ENCODE results near the gene PKD1L1. TPM values are rescaled to one million over a fixed set of nuclear protein-coding genes. Genes with fewer than 3 reads are reported as not detected.
"Not testable (repeated sequence)": the region's sequence is repeated elsewhere in the genome, so short reads cannot be mapped to it uniquely, and the experiment has no call there.

Gene PKD1L1
- total RNA-seq, 1 experiment from 2014 or later: 0.24 TPM

DNA sequence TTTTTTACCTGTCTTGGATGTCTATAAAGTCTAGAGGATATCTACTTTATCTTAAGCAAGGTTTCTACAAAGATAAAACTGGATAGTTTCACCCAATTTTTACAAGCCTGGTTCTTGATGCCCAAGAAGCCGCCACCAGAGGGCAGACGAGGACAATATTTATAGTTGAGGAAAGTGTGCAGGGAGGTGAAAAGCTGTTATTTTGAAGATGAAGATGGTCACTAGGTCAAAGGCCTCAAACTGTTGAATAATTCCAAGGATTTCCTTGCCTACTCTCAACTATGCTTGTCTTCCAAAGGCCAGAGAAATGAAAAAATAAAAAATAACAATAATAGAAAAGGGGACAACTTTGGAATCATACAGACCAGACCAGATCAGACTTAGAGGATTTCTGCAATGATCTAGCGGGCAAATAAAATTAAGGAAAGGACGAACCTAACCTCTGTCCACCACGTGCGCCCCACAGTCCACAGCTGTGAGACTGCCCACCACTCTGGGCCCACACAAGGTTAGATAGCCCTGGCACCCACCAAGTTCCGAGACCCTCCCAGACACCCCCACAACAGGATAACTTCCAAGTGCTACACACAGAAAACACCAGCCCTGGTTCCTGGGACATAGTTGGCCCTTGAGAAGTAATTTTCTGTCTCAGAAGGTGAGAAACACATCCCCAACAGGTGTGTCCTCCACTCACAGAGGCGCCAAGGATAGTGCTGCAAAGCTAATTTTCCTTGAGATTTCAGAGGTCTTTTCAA is 2.8 kb downstream of the PKD1L1 start:
- no peak overlapping the region for H3K27ac Mint-ChIP-seq (ENCODE audit: unreplicated experiment)
- DNase-seq: peak; percentile 85
- TF ChIP-seq, protein P1, sequence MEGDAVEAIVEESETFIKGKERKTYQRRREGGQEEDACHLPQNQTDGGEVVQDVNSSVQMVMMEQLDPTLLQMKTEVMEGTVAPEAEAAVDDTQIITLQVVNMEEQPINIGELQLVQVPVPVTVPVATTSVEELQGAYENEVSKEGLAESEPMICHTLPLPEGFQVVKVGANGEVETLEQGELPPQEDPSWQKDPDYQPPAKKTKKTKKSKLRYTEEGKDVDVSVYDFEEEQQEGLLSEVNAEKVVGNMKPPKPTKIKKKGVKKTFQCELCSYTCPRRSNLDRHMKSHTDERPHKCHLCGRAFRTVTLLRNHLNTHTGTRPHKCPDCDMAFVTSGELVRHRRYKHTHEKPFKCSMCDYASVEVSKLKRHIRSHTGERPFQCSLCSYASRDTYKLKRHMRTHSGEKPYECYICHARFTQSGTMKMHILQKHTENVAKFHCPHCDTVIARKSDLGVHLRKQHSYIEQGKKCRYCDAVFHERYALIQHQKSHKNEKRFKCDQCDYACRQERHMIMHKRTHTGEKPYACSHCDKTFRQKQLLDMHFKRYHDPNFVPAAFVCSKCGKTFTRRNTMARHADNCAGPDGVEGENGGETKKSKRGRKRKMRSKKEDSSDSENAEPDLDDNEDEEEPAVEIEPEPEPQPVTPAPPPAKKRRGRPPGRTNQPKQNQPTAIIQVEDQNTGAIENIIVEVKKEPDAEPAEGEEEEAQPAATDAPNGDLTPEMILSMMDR (IDR thresholded peaks at IDR 0.05; ENCODE audit: unreplicated experiment): peak; percentile 76
- H3K9me3 Mint-ChIP-seq (ENCODE audit: low read depth, unreplicated experiment): no peaks in the 10 kb centered on the region
- no peaks in the 10 kb centered on the region for H3K36me3 Mint-ChIP-seq (ENCODE audit: insufficient read depth, unreplicated experiment)
- no peak overlapping the region for H3K4me3 Mint-ChIP-seq (ENCODE audit: low read depth, unreplicated experiment)
- H3K27me3 Mint-ChIP-seq (ENCODE audit: unreplicated experiment): no peaks in the 10 kb centered on the region
- CTCF ChIA-PET: interaction anchor here (0.7 to 2.0 kb wide), 14 partner anchors 11 to 679 kb away, joined by 3 to 31 read pairs (median 4); no protein-coding TSS in a partner anchor
- intact Hi-C loops (cut with micrococcal nuclease; ENCODE audit: unreplicated experiment): loop anchor here (1.0 kb wide), 3 partner anchors 24 to 210 kb away; no protein-coding TSS in a partner anchor
- peaks cover 13% of the 10 kb centered on the region for H3K4me1 Mint-ChIP-seq (ENCODE audit: low read depth, unreplicated experiment)
- no TSS peak for BruUV-seq (replicated peaks)

DNA sequence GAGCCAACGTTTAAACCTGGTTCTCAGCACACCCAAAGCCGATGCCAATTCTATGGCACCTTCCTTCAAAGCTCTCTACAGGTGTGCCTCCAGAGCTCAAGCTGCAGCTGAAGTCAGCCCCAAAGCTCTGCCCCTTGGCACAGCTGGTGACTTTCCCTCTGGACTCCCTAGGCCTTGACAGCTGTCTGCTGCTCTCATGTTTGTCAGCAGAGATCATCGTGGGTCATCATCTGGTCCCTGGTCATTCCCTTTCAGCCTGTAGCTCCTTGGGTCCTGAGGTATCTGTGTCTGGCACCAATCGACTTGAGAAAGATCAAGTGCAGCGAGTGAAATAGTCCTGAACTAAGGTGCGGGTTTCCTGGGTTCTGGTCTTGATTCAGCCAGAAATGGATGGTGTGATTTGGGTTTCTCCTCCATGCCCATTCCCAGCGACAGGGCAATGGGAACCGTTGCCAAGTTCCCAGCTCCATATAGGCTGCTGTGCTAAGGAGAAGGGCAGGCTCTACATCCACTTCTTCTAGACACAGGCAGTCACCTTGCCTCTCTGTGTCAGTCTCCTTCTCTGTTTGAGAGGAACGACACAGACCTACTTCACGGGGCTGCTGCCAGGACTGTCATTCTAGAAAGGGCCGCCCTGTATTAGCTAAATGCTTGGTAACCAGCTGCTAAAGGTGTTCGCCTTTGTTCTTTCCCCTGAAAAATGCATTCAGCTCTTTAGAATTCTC is 3.6 kb downstream of the PKD1L1 start:
- no peak for DNase-seq
- intact Hi-C loops (cut with micrococcal nuclease; ENCODE audit: unreplicated experiment): loop anchor here (1.0 kb wide), 3 partner anchors 25 to 211 kb away; no protein-coding TSS in a partner anchor
- TF ChIP-seq, protein P1 (IDR thresholded peaks at IDR 0.05; ENCODE audit: unreplicated experiment): no peak
- CTCF ChIA-PET: interaction anchor here (0.7 to 2.0 kb wide), 15 partner anchors 9 to 678 kb away, joined by 3 to 31 read pairs (median 4); no protein-coding TSS in a partner anchor
- peaks cover 13% of the 10 kb centered on the region for H3K4me1 Mint-ChIP-seq (ENCODE audit: low read depth, unreplicated experiment)
- H3K27me3 Mint-ChIP-seq (ENCODE audit: unreplicated experiment): no peaks in the 10 kb centered on the region
- BruUV-seq (replicated peaks): no TSS peak
- no peaks in the 10 kb centered on the region for H3K9me3 Mint-ChIP-seq (ENCODE audit: low read depth, unreplicated experiment)
- H3K4me3 Mint-ChIP-seq (ENCODE audit: low read depth, unreplicated experiment): no peak overlapping the region
- no peak overlapping the region for H3K27ac Mint-ChIP-seq (ENCODE audit: unreplicated experiment)
- no peaks in the 10 kb centered on the region for H3K36me3 Mint-ChIP-seq (ENCODE audit: insufficient read depth, unreplicated experiment)

DNA sequence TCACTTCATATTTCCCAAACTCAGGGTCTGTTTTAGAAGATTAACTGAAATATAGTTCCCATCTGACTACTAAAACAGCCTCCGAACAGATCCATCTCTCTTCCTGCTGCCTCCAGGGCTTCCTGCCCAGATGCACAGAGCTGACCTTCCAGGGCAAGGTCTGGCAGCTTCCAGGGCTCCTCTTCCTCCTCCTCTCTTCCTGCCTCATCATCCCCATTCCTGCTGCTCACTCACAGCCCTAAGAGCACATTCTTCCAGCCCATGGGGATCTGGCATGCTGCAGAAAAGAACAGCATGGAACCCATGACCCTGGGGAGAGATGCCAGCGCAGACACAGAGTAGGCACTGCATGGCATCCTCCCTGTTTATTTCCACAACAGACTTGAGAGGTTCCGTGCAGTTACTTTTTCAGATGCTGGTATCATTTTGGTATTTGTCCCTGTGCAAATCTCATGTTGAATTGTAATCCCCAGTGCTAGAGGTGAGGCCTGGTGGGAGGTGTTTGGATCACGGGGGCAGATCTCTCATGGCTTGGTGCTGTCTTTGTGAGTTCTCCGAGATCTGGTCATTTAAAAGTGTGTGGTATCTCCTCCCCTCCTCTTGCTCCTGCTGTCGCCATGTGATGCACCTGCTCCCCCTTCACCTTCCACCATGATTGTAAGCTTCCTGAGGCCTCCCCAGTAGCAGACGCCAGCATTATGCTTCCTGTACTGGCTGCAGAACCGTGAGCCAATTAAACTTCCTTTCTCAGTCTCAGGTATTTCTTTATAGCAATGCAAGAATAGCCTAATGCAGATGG is 4.4 kb downstream of the PKD1L1 start:
- TF ChIP-seq, protein P1 (IDR thresholded peaks at IDR 0.05; ENCODE audit: unreplicated experiment): no peak
- H3K4me1 Mint-ChIP-seq (ENCODE audit: low read depth, unreplicated experiment): peaks cover 13% of the 10 kb centered on the region
- no peaks in the 10 kb centered on the region for H3K27me3 Mint-ChIP-seq (ENCODE audit: unreplicated experiment)
- no peak overlapping the region for H3K27ac Mint-ChIP-seq (ENCODE audit: unreplicated experiment)
- H3K9me3 Mint-ChIP-seq (ENCODE audit: low read depth, unreplicated experiment): no peaks in the 10 kb centered on the region
- intact Hi-C loops (cut with micrococcal nuclease; ENCODE audit: unreplicated experiment): no loop called here
- no peak overlapping the region for H3K4me3 Mint-ChIP-seq (ENCODE audit: low read depth, unreplicated experiment)
- BruUV-seq (replicated peaks): no TSS peak
- no peaks in the 10 kb centered on the region for H3K36me3 Mint-ChIP-seq (ENCODE audit: insufficient read depth, unreplicated experiment)
- DNase-seq: no peak
- CTCF ChIA-PET: interaction anchor here (0.7 to 2.0 kb wide), 7 partner anchors 10 to 678 kb away, joined by 3 to 31 read pairs (median 7); no protein-coding TSS in a partner anchor

- DNase-seq; BruUV-seq (replicated peaks); H3K36me3 Mint-ChIP-seq (ENCODE audit: insufficient read depth, unreplicated experiment); CTCF ChIA-PET; H3K27ac Mint-ChIP-seq (ENCODE audit: unreplicated experiment); H3K4me3 Mint-ChIP-seq (ENCODE audit: low read depth, unreplicated experiment); intact Hi-C loops (cut with micrococcal nuclease; ENCODE audit: unreplicated experiment); H3K27me3 Mint-ChIP-seq (ENCODE audit: unreplicated experiment); H3K9me3 Mint-ChIP-seq (ENCODE audit: low read depth, unreplicated experiment): not testable (repeated sequence)
- H3K4me1 Mint-ChIP-seq (ENCODE audit: low read depth, unreplicated experiment): peaks cover 13% of the 10 kb centered on the region
Measured at GRCh38 chr7:47942651-47943050, 5.6 kb downstream of the PKD1L1 start.

All from Calu3 (cell line).